GM08714 (cell line): ENCODE measurements around the gene USP47.

Source experiments
- H3K4me3 ChIP-seq: fragments of 200-500 bp; sonication (Bioruptor generic); 2 replicates; pipeline ENCODE4 v1.5.1; 2014; ENCODE audit warnings: mild to moderate bottlenecking, low read length, inconsistent platforms
- ZNF274 ChIP-seq: IDR thresholded peaks from 2 replicates; pipeline ENCODE4 v1.6.1; 2012; ENCODE audit warnings: mild to moderate bottlenecking, low read depth, low read length

USP47 gene

DNA sequence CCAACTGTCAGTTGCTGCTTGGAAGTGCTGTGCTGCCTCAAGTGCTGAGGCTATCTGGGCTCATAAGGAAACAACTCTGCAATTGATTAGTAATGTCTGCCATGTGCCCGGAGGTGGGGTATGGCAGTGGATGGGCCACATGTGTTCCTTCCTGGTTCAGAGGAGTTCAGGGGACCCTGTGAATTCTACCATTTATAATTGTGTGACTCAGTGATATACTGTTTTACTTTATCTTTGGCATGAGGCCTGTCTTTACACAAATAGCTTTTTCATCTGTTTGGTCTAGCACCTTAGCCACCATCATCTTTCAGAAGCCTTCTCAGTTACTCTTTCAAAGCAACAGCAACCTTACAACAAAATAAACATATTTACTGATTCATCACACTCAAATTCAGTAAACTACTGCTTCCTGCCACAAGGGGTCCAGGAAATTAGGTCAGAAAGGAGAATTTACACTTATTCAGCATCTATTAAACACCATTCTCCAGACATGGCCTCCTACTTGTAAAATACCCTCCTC is 145.8 kb downstream of the USP47 start:
- no peak overlapping the region for H3K4me3 ChIP-seq
- no peak for TF ChIP-seq ZNF274

- H3K4me3 ChIP-seq: no peak overlapping the region
- TF ChIP-seq ZNF274: no peak
Observed at GRCh38 chr11:11988099-11988651, 146.4 kb downstream of the USP47 start.

- no peak for TF ChIP-seq ZNF274
- no peak overlapping the region for H3K4me3 ChIP-seq
Observed at GRCh38 chr11:11988681-11989261, 147.0 kb downstream of the USP47 start.

- no peak overlapping the region for H3K4me3 ChIP-seq
- TF ChIP-seq ZNF274: no peak
Observed at GRCh38 chr11:11989774-11990744, 148.3 kb downstream of the USP47 start.

GRCh38 chr11:11992257-11993212 is 150.8 kb downstream of the USP47 start:
- TF ChIP-seq ZNF274: no peak

DNA sequence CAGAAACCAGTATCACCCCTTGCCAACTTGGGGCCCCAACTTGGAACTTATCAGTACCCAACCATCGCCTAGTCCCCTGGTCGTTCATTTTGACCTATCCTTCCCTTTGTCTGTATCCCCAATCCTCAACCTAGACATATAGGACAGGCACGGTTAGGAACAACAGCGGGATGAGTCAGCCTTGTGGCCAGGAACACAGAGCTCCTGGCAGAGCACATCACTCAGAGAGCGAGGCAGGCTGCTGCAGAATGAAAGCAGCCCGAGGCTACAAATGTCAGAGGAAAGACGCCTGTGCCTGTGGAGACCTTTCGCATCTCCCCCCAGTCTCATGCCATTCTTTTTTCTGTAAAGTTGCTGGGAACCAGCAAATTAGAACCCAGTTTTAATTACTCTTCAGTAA is 152.1 kb downstream of the USP47 start:
- H3K4me3 ChIP-seq: no peak overlapping the region

More at GRCh38 chr11:11992257-11993212, 150.8 kb downstream of the USP47 start:
- H3K4me3 ChIP-seq: no peak overlapping the region

DNA sequence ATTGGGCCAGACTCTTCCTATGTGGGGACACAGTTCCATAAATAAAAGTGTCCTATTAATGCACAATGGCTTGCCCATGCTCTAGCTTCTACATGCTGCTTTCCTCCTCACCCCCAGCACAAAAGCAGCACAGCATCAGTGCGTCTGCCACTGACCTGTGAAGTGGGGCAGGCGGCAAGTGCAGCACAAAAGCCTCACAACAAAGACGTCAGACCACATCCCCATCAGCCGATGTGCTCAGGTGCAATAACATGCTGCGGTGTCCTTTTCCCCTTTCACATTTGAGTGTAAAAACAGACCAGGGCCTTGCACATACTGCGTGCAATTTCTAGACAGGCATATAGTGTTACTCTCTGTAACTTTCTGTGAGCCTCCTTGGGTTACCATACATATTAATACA is 153.8 kb downstream of the USP47 start:
- TF ChIP-seq ZNF274: no peak
- no peak overlapping the region for H3K4me3 ChIP-seq

More for the DNA sequence above, 152.1 kb downstream of the USP47 start:
- TF ChIP-seq ZNF274: no peak

GRCh38 chr11:11996321-11997048 is 154.7 kb downstream of the USP47 start:
- no peak for TF ChIP-seq ZNF274
- no peak overlapping the region for H3K4me3 ChIP-seq

DNA sequence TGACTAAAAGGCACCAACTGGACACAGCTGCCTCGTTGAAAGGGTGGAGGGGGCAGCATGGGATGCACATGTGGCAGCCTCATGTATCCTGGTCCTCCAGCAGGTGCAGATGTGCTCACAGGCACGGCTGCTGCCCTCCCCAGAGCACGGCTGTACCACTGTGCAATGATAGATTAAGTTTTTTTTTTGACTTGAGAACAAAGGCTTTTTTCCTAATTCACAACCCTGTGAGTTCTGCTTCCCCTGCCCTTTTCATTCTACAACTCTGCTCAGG is 155.2 kb downstream of the USP47 start:
- no peak for TF ChIP-seq ZNF274
- H3K4me3 ChIP-seq: no peak overlapping the region

DNA sequence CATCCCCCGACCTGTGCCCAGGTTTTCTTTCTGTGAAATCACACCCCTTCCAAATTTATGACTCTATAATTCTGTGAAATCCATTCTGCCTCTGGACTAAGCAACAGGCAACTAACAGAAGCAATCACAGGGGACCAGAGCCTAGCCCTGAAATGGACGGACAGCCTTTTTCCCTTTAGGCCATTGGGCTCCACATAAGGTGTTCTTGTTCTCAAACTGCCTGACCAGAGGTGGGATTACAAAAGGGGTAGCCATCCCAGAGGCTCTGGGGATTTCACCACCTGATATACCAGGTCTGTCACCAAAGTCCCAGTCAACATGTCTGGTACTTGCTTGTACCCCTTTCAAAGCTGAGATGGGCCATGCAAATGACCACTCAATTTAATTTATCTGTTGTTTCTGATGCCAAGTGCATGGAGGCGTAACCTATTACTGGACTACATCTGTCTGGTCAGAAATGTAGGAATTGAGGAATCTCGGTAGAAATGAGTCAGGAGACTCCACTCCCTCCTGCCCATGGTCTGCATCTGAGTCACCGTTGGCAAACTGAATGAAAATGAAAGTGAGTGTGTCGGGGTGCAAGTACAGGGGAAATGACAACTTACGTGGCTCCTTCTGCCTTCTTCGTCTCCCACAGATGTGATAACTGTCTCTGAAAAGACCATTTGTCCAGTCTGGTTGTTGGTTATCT is 156.5 kb downstream of the USP47 start:
- TF ChIP-seq ZNF274: no peak
- no peak overlapping the region for H3K4me3 ChIP-seq

DNA sequence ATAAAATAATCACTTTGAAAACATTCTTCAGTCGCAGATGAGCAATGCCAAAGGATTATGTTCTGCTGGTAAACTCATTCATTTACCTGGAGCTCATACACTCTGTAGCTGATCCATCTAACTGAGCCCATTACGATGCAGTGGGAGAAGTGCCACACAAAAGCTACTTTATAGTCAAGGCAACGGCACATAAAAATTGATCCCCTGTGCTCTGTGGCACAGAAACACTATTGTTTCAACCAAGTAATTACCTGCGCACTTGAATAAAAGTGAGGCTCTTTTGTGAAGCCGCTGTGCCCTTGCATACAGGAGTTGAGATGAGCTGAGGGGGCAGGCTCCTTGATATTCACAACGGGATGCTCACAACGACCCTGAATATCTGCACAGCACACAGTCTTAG is 159.4 kb downstream of the USP47 start:
- TF ChIP-seq ZNF274: no peak
- H3K4me3 ChIP-seq: no peak overlapping the region

- no peak overlapping the region for H3K4me3 ChIP-seq
- TF ChIP-seq ZNF274: no peak
Observed at GRCh38 chr11:12003336-12003735, 161.6 kb downstream of the USP47 start.

DNA sequence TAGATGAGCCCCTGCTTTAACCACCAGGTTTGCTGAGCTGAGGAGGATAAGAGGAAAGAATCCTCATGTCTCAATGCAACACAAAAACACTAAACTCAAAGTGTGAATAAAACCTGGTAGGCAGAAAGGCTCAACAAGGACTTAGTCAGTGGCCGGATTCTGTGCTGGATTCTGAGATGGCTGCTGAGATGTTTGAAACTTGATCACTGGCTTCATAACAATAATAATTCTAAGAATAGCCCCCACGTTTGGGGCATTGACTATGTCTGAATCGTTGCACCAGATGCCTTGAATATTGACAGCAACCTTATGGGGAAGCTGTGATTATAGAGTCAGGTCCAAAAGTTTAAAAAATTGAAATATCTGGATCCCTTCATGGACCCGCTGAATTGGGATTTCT is 162.0 kb downstream of the USP47 start:
- TF ChIP-seq ZNF274: no peak
- H3K4me3 ChIP-seq: no peak overlapping the region
